Epidermal melanocyte (primary cell): ENCODE results near the gene CYP8B1.

Source experiments
- DNase-seq: peaks from one replicate; pipeline ENCODE4 v3.0.0; 2011; ENCODE audit warnings: low spot score; ENCODE audit not compliant: insufficient read length

CYP8B1 gene

GRCh38 chr3:42853739-42854302, 21.9 kb downstream of the CYP8B1 start:
- DNase-seq = no peak

GRCh38 chr3:42853056-42853455, 22.6 kb downstream of the CYP8B1 start:
- no peak for DNase-seq

DNA sequence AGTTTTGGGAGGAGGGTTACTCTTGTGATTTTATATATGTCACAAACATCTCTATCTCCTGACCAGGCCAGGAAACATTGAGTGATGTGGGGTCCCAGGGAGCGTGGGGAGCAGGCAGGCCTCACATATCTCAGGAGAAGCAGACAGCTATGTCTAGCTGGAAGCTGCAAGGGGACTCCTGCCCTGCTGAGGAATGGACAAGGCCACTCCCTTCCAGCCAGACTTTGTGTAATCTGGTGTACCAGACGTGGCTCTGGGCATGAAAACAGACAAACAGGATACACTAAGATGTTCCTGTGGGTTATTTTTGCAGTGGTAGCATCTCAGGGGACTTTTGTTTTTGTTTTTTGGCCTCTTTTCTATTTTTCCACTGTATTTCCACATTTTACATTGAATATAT, 23.2 kb downstream of the CYP8B1 start:
- DNase-seq = no peak

DNA sequence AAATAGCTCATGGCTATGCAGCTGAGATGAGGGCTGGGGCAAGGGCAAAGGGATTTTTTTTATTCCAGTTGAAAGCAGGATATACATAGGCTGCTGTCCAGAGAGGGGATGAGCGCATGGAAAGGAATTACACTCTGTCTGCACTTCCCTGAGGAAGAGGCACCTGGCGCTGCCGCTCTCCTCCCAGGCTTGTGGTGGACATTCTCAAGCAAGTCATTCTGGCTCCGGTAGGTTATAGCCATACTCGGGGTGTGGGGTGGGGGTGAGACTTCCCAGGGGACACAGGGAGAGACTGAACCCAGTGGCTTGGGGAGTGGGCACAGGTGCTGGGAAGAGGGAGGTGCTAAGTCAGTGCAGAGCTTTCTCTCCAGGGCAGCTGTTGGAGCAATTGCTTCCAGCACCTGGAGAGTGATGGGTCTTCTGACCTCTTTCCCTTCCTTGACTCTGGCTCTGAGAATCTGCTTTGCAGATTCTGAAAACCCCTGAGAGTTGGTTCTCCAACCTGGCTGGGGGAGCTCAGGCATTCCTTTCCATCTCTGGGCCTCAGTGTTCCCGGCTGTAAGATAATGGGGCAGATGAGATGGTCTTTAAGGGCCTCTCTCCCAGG, 24.3 kb downstream of the CYP8B1 start:
- DNase-seq = no peak

- DNase-seq = no peak
Measured at GRCh38 chr3:42850263-42850662, 25.4 kb downstream of the CYP8B1 start.

- DNase-seq = no peak
Measured at GRCh38 chr3:42849017-42849416, 26.7 kb downstream of the CYP8B1 start.

GRCh38 chr3:42847731-42848130, 27.9 kb downstream of the CYP8B1 start:
- DNase-seq = no peak

DNA sequence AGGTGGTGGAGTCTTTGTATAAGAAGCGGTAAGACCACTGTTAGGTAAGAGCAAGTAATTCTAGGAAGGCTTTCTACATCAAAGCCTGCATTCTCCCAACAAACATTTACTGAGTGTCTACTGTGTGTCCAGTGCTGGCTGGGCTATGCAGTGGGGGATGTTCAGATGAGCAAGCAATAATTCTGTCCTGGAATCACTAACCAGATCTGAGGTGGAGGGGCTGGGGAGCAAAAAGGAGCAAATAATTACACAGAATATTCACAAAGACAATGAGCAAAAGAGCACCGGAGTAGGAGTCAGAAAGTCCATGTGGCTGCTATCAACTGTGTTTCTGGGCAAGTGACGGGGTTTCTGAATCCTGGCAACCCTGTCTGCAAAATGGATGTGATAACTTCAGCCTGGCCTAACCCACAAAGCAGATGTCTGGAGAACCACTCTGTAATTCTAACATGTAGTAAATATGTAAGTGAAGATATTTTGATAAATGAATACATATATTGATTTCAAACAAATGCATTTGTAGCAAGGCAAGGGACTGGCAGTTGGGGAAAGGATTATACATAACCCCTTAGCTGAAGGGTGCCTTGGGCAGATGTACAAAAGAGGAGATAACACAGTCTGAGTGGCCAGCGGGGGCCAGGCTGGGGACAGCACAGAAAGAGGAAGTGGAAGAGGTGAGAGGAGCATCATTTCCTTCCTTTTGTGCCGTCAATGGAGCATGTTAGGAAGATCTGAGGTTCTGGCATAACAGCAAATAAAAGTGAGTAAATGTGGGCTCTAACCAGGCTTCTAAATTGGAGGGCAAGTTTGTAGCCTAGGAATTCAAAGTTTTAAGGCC, 28.8 kb downstream of the CYP8B1 start:
- no peak for DNase-seq

- no peak for DNase-seq
Measured at GRCh38 chr3:42844815-42845214, 30.9 kb downstream of the CYP8B1 start.

GRCh38 chr3:42844412-42844713, 31.3 kb downstream of the CYP8B1 start:
- no peak for DNase-seq

DNA sequence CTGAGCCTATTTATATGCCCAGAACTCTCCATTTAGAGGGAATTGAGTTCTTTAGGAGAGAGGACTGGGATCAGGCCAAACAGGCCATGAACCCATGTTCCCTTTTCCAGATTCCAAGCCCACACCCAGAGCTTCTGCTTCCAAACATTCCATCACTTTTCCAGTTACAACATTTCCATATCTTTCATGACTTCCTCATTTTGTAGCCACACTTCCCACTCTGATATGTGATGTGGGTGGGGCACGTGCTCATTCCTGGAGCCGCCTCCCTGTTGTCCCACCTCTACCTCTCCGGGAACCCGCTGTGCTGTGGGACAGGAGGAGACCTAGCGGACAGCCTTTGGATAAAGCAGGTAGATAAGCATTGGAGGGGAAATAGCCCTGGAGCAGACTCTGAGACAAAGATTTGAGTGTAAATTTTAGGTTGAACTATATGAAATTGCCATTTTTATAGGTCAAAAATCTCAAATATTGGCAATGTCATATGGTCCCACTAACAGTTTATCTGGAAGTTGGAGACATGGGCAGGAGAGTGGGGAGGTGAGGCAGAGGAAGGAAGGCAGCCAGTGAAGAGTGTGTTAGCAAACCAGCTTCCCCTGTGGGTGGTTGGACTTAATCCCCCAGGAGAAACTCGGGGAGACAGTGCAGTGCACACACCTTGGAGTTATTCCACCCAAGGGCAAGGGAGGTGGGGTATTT, 31.8 kb downstream of the CYP8B1 start:
- DNase-seq = no peak

GRCh38 chr3:42841332-42841731, 34.3 kb downstream of the CYP8B1 start:
- no peak for DNase-seq

DNA sequence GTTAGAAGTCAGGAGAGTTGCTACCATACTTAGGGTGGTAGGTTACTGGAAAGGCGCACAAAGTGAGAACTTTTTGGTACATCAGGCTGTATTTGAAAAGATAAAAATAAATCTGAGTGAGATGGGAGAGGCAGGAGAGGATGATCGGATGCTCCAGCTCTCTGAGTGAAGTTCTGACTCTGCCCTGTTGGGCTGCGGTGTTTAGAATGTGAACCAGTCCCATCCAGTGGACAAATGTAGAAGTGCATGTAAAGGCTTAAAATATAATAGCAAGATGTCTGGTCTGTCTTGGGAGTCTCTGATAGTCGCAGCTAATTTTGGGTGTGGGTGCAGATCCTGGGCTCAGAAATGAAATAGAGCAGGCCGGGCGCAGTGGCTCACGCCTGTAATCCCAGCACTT, 36.1 kb downstream of the CYP8B1 start:
- DNase-seq = peak; percentile 52

GRCh38 chr3:42838571-42838970, 37.1 kb downstream of the CYP8B1 start:
- no peak for DNase-seq

DNA sequence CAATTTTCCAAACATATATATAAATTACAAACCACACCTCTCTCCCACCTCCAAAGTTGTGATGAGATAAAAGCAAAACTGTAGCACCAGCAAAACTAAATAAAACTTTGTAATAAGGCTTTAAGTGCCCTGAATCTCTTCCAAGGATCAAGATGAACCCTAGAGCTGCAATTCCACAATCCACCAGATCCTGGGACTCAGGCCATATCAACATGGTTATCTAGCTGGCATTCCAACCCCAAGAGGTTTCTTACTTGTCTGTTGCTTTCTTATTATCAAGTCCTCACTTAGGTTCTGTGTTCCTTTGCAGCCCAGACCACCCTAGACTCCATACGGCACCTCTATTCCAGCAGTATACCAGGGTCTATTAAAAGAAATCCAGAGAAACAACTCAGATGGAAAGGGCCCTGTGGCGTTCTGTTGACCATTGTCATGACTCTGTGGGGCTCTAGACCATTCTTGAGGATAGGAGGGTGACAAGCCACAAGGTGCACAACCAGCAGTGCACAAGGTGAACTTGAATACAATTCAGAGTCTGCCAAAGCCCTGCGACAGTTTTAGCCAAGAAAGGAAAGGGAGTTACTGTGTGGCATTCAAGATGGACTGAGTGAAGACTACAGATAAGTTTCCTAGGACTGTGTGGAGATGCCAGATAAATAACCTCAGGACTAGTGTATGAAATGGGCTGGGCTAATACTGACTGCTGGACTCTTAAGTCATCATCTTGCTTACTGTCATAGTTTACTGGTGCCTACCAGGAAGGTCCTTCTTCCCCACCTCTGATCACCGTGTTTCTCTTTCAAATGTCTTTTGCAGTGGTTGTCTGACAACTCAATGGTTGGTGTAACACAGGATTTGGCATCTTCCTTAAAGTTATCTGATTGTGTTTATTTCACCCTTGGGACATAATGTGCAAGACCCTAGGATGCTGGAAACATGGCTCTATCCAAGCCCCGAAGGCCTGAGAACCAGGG, 39.2 kb downstream of the CYP8B1 start:
- DNase-seq = no peak

DNA sequence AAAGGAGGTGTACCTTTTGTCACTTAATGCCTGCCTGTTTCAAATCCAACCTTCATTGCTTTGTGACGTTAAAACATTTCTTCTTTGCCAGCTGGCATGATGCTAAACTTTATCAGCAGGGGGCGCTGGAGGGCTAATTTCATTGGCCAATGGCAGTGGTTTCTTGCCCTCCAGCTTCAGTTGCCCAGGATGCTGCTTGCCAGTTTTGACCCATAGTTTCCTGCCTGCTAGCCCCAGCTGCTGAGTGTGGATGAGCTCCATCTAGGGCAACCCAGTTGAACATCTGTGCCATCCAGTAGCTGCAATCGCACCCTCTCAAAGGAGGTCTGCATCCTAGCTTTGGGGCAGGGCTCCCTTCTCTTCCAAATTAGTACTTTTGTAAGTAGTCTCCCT, 44.4 kb downstream of the CYP8B1 start:
- no peak for DNase-seq

DNA sequence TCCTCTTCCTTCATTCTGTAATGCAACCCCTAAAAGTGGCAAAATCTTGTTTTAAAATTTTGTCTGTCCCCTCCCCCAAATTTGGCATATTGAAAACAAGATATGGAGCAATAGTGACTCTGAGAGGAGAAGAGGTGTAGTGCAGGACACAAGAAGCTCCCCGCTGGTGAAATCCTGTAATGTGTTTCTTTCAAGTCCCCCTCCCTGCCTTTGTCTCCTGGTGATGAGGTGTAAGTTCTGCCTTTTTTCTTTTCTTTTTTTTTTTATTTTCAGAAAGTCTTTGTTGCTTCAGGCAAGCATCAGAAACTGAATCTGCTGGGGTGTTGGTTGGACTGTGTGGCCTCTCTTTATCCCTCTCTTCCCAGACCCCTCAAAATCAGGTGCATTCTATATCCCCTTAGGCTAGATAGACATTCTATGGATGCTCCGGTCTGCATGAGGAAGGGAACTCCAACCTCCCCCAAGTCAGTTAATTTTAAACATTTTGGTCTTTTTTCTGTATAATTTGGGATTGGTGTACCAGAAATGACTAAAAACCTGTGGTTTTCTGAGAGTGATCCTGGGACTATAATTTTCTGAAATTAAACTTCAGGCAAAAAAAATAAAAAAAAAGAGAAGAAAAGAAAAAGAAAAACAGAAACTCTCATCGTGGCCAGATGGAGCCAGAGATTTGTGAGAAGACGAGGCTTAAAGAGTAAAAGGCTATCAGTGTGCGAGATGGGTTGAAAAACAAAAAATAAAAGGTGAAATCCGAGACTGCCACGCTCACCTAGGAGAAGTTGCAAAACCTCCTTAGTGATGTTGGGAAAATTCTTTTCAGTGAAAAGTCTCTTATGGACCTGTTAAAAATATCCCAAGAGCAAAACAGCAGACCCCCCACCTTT, 45.0 kb downstream of the CYP8B1 start:
- DNase-seq = no peak

DNA sequence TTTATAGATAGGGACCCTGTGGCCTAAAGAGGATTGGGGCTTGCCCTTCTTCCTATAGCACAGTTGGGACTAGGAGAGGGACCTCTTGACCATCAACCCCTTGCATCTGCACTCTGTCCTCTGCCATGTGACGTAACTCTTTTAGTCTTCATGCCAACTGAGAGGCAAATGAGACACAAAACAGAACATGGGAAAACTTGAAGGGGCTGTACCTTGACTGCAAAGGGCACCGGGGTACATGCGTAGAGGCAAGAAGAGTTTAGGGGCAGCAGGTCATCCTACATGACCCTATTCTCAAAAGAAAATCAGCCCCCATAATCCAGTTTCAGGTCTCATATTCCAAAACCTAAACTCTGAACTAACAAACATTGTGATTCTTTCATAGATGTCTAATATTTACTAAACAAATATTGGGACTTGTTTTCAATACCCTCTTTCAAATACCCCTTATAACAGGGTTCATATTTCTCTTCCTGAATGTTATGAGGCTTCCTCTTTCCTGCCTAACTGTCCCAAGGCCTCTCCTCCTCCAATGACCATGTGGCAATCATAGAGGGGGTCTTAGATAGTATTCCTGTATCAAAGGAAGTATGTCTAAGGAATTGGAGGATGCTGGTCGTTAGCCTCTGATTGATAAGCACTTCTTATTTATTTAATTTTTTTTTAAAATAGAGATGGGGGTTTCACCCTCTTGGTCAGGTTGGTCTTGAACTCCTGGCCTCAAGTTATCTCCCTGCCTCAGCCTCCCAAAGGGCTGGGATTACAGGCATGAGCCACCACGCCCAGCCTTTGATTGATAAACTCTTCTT, 45.8 kb downstream of the CYP8B1 start:
- DNase-seq = no peak

GRCh38 chr3:42829083-42829627, 46.5 kb downstream of the CYP8B1 start:
- DNase-seq = no peak
